ENCODE data around the gene MKI67.

Gene MKI67

GRCh38 chr10:128064108-128064969, 61.9 kb downstream of the MKI67 start:
- TF ChIP-seq, protein P1, sequence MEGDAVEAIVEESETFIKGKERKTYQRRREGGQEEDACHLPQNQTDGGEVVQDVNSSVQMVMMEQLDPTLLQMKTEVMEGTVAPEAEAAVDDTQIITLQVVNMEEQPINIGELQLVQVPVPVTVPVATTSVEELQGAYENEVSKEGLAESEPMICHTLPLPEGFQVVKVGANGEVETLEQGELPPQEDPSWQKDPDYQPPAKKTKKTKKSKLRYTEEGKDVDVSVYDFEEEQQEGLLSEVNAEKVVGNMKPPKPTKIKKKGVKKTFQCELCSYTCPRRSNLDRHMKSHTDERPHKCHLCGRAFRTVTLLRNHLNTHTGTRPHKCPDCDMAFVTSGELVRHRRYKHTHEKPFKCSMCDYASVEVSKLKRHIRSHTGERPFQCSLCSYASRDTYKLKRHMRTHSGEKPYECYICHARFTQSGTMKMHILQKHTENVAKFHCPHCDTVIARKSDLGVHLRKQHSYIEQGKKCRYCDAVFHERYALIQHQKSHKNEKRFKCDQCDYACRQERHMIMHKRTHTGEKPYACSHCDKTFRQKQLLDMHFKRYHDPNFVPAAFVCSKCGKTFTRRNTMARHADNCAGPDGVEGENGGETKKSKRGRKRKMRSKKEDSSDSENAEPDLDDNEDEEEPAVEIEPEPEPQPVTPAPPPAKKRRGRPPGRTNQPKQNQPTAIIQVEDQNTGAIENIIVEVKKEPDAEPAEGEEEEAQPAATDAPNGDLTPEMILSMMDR (IDR thresholded peaks at IDR 0.05) = no peak

GRCh38 chr10:128063736-128064107, 62.5 kb downstream of the MKI67 start:
- TF ChIP-seq, protein P1 (IDR thresholded peaks at IDR 0.05) = no peak

DNA sequence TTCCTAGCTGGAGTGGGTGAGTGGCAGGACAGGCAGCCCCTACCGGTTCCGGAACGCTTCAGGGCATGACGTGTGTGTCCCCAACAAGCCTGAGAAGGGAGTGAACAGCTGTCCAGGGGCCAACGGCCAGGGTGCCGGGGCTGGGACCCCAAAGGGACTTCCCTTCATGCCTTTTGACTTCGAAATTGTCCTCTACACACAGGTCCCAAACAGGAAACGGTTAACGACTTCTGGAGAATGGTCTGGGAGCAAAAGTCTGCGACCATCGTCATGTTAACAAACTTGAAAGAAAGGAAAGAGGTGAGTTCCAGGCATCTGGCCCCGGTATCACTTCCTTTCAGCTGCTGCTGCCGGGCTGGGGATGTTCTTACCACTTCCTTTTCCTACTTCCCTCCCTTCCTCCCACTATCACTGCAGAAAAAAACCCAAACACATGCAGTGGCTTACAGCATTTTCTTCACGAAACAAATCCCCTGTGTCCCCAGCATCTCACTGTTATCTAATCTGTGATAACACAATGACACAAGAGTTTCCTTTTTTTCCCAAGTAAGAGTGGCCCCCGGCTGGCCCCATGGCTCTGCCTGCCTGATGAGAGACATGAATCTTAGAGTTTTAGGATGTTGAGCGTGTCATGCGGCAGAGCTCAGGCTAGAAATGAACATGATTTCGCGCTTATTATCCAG, 63.2 kb downstream of the MKI67 start:
- TF ChIP-seq, protein P1 (IDR thresholded peaks at IDR 0.05) = no peak

DNA sequence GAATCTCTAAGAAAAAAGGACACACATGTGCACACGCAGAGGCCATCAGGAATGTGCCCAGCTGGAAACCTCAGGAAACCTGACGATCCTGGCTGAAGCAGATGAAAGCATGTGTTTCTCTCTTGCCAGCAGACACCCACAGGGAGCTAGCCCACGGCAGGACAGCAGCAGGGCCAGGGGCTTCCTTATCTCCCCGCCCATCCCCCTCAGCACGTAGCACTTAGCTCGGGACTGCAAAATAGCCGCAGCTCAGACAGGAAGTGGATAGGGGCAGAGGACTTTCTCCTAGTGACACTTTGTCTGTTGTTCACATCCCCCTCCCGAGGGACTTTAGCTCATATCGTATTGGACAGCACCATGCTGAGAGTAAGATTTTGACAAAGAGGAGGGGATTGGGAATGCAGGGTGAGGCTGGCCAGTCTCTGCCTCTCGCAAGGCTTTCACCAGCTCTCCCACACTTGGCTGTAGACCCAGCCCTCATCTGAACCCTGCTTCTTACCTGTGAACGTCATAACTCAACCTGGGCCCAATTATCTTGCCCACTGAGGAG, 63.8 kb downstream of the MKI67 start:
- TF ChIP-seq, protein P1 (IDR thresholded peaks at IDR 0.05) = no peak

GRCh38 chr10:128061306-128062300, 64.6 kb downstream of the MKI67 start:
- TF ChIP-seq, protein P1 (IDR thresholded peaks at IDR 0.05) = no peak

- TF ChIP-seq, protein P1 (IDR thresholded peaks at IDR 0.05) = no peak
Observed at GRCh38 chr10:128060341-128061250, 65.6 kb downstream of the MKI67 start.
